DOHH2 (cell line): ENCODE results near the gene DNAJC18.
"Not testable (repeated sequence)": the region's sequence is repeated elsewhere in the genome, so short reads cannot be mapped to it uniquely, and the experiment has no call there.

ENCODE experiments used
- H3F3A ChIP-seq: fragments of 200-600 bp; sonication (generic), shearing (Covaris generic); 2 replicates; pipeline ENCODE4 v1.6.0; 2016; ENCODE audit warnings: antibody characterized with exemption, mild to moderate bottlenecking; ENCODE audit not compliant: control insufficient read depth, insufficient read depth
- H3K27ac ChIP-seq: fragments of 200-600 bp; sonication (generic); 2 replicates; pipeline ENCODE4 v1.5.1; 2014; ENCODE audit warnings: low read depth, mild to moderate bottlenecking, low read length, moderate library complexity
- H3K27me3 ChIP-seq: fragments of 200-600 bp; sonication (generic); 2 replicates; pipeline ENCODE4 v1.6.1; 2014; ENCODE audit warnings: mild to moderate bottlenecking, low read length, mixed read lengths; ENCODE audit not compliant: control insufficient read depth
- H3K36me3 ChIP-seq: fragments of 200-600 bp; sonication (generic); 2 replicates; pipeline ENCODE4 v1.6.1; 2014; ENCODE audit warnings: mild to moderate bottlenecking, low read length, moderate library complexity, mixed read lengths; ENCODE audit not compliant: control insufficient read depth
- H3K4me1 ChIP-seq: fragments of 200-600 bp; sonication (generic); 2 replicates; pipeline ENCODE4 v1.6.1; 2014; ENCODE audit warnings: mild to moderate bottlenecking, low read length, mixed read lengths; ENCODE audit not compliant: control insufficient read depth
- H3K4me2 ChIP-seq: fragments of 200-600 bp; sonication (generic); 2 replicates; pipeline ENCODE4 v1.6.0; 2014; ENCODE audit warnings: mild to moderate bottlenecking, low read length, moderate library complexity
- H3K4me3 ChIP-seq: fragments of 200-600 bp; sonication (generic); 2 replicates; pipeline ENCODE4 v1.5.1; 2014; ENCODE audit warnings: mild to moderate bottlenecking, low read length, mixed read lengths
- H3K79me2 ChIP-seq: fragments of 200-600 bp; sonication (generic); 2 replicates; pipeline ENCODE4 v1.6.1; 2014; ENCODE audit warnings: mild to moderate bottlenecking, low read length, mixed read lengths; ENCODE audit not compliant: control insufficient read depth
- H3K9me2 ChIP-seq: fragments of 200-600 bp; sonication (generic); replicated peaks from 2 replicates; pipeline ENCODE4 v1.6.1; 2014; ENCODE audit warnings: mild to moderate bottlenecking, low read length, mixed read lengths; ENCODE audit not compliant: control insufficient read depth
- H3K9me3 ChIP-seq: fragments of 200-600 bp; sonication (generic); 2 replicates; pipeline ENCODE4 v1.6.1; 2014; ENCODE audit warnings: antibody characterized with exemption, low read length, mixed read lengths; ENCODE audit not compliant: control insufficient read depth, insufficient read depth
- H4K20me1 ChIP-seq: fragments of 200-600 bp; sonication (generic); 2 replicates; pipeline ENCODE4 v1.6.0; 2014; ENCODE audit warnings: low read depth, mild to moderate bottlenecking, antibody characterized with exemption, low read length, moderate library complexity; ENCODE audit not compliant: control insufficient read depth, insufficient read depth
- CTCF ChIP-seq: fragments of 200-600 bp; sonication (generic); IDR thresholded peaks from one replicate; pipeline ENCODE4 v1.5.1; 2014; ENCODE audit warnings: antibody characterized with exemption, mild to moderate bottlenecking, low read depth, low read length; ENCODE audit not compliant: poor library complexity, severe bottlenecking
- EZH2phosphoT487 ChIP-seq: fragments of 200-600 bp; sonication (generic); IDR thresholded peaks from 2 replicates; pipeline ENCODE4 v1.6.1; 2017; ENCODE audit warnings: borderline replicate concordance, mild to moderate bottlenecking, antibody characterized with exemption, low read length, moderate library complexity, mixed read lengths

The DNAJC18 gene

DNA sequence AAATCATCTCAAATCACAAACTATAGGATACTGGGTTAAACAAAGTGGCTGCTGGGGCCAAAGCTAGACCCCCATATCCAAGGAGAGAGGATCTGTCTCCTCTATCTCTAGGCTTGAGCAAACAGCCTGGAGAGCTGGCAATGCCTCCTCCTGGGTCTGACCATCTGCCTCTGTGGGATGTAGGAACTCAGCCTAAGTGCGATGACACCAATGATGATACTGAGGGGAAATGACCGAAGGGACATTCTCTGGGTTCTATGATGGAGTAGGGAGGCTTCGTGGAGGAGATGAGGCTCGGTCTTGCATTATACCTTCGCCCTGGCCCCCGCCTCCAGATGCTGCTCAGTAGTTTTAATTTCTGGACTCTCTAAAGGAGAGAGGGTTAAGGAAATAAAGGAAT, 26.2 kb downstream of the DNAJC18 start:
- Histone ChIP-seq H3K4me2 (no peak overlapping the region), H3K4me1 (peaks cover 3% of the 10 kb centered on the region)
- no peak for TF ChIP-seq EZH2phosphoT487

GRCh38 chr5:139410993-139411828, 28.1 kb downstream of the DNAJC18 start:
- Histone ChIP-seq H3K4me2 (no peak overlapping the region), H3K9me3 (no peaks in the 10 kb centered on the region), H3K36me3 (no peaks in the 10 kb centered on the region), H4K20me1 (no peaks in the 10 kb centered on the region), H3K27me3 (no peaks in the 10 kb centered on the region), H3K27ac (no peak overlapping the region), H3K4me3 (no peak overlapping the region), H3K9me2 (no peaks in the 10 kb centered on the region), H3K4me1 (peaks cover 21% of the 10 kb centered on the region), H3K79me2 (no peaks in the 10 kb centered on the region), H3F3A (no peaks in the 10 kb centered on the region)
- TF ChIP-seq CTCF, result no peak

More for the DNA sequence above, 26.2 kb downstream of the DNAJC18 start:
- Histone ChIP-seq H3K27me3 (no peaks in the 10 kb centered on the region), H3K27ac (no peak overlapping the region), H3K9me3 (no peaks in the 10 kb centered on the region), H3K4me3 (no peak overlapping the region), H3K36me3 (no peaks in the 10 kb centered on the region), H3K79me2 (no peaks in the 10 kb centered on the region), H3F3A (no peaks in the 10 kb centered on the region), H4K20me1 (no peaks in the 10 kb centered on the region), H3K9me2 (no peaks in the 10 kb centered on the region)

- Histone ChIP-seq H3F3A (no peaks in the 10 kb centered on the region), H3K79me2 (no peaks in the 10 kb centered on the region), H3K4me2 (no peak overlapping the region)
These were observed 29.0 kb downstream of the DNAJC18 start for GRCh38 chr5:139410121-139410992.

GRCh38 chr5:139409116-139409515, 30.2 kb downstream of the DNAJC18 start:
- not testable (repeated sequence) for H3K4me3 ChIP-seq, H4K20me1 ChIP-seq, H3F3A ChIP-seq, H3K36me3 ChIP-seq, H3K4me2 ChIP-seq, H3K79me2 ChIP-seq, H3K9me2 ChIP-seq, H3K27ac ChIP-seq, H3K27me3 ChIP-seq, H3K9me3 ChIP-seq
- peaks cover 30% of the 10 kb centered on the region for H3K4me1 ChIP-seq

More at GRCh38 chr5:139410121-139410992, 29.0 kb downstream of the DNAJC18 start:
- Histone ChIP-seq H3K4me1 (peaks cover 21% of the 10 kb centered on the region), H3K4me3 (no peak overlapping the region), H3K36me3 (no peaks in the 10 kb centered on the region), H3K27ac (no peak overlapping the region), H3K9me2 (no peaks in the 10 kb centered on the region), H3K9me3 (no peaks in the 10 kb centered on the region), H4K20me1 (no peaks in the 10 kb centered on the region), H3K27me3 (no peaks in the 10 kb centered on the region)
- no peak for TF ChIP-seq CTCF
- no peak for TF ChIP-seq EZH2phosphoT487
